Suprapubic skin (tissue), 4 donors: ENCODE results near the gene PPP1R9B.

Experiments used
- EP300 ChIP-seq: sonication (generic); formaldehyde crosslinking; IDR thresholded peaks from one replicate; pipeline ENCODE4 v1.6.1; 2017; ENCODE audit warnings: antibody characterized with exemption
- POLR2A ChIP-seq, 2 donors: fragments of 450-650 bp; IDR thresholded peaks; one replicate each; pipeline ENCODE4 v1.6.1; 2017; ENCODE audit warnings: antibody characterized with exemption in 2 of 2, mild to moderate bottlenecking in 2 of 2, moderate library complexity in 2 of 2
- POLR2AphosphoS5 ChIP-seq, 3 donors: sonication (generic); formaldehyde crosslinking; IDR thresholded peaks; one replicate each; pipeline ENCODE4 v1.6.1; 2017; ENCODE audit warnings: antibody characterized with exemption in 3 of 3
- TF ChIP-seq, protein P1 (sequence below), 2 donors: fragments of 200-600 bp in 1 of 2; fragments of 450-650 bp in 1 of 2; sonication (generic) in 1 of 2; IDR thresholded peaks; one replicate each; pipeline ENCODE4 v1.5.1; 2016 to 2019; ENCODE audit warnings: antibody characterized with exemption in 2 of 2, mild to moderate bottlenecking in 1 of 2, moderate library complexity in 1 of 2

DNA sequence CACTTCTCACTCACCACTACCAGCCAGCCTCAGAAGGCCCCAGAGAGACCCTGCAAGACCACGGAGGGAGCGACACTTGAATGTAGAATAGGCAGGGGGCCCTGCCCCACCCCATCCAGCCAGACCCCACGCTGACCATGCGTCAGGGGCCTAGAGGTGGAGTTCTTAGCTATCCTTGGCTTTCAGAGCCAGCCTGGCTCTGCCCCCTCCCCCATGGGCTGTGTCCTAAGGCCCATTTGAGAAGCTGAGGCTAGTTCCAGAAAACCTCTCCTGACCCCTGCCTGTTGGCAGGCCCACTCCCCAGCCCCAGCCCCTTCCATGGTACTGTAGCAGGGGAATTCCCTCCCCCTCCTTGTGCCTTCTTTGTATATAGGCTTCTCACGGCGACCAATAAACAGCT lies 60.4 kb downstream of the PPP1R9B start:
- TF ChIP-seq POLR2A (IDR thresholded peaks at IDR 0.05) (no peak), POLR2AphosphoS5 (IDR thresholded peaks at IDR 0.05) (no peak), EP300 (no peak)
- TF ChIP-seq, protein P1, sequence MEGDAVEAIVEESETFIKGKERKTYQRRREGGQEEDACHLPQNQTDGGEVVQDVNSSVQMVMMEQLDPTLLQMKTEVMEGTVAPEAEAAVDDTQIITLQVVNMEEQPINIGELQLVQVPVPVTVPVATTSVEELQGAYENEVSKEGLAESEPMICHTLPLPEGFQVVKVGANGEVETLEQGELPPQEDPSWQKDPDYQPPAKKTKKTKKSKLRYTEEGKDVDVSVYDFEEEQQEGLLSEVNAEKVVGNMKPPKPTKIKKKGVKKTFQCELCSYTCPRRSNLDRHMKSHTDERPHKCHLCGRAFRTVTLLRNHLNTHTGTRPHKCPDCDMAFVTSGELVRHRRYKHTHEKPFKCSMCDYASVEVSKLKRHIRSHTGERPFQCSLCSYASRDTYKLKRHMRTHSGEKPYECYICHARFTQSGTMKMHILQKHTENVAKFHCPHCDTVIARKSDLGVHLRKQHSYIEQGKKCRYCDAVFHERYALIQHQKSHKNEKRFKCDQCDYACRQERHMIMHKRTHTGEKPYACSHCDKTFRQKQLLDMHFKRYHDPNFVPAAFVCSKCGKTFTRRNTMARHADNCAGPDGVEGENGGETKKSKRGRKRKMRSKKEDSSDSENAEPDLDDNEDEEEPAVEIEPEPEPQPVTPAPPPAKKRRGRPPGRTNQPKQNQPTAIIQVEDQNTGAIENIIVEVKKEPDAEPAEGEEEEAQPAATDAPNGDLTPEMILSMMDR (IDR thresholded peaks at IDR 0.05): no peak
